ENCODE results near the gene KRT72. TPM values are rescaled to one million over a fixed set of nuclear protein-coding genes. Genes with fewer than 3 reads are reported as not detected.

Gene KRT72
- polyA plus RNA-seq, 1 donor (not counting 4 experiments of a cell fraction or from before 2014, with no cell fraction given), result not detected

- Histone ChIP-seq H4K20me1 (ENCODE audit: control insufficient read depth, extremely low read depth, insufficient read depth, low read length) (no peaks in the 10 kb centered on the region), H3K4me2 (ENCODE audit: control insufficient read depth, extremely low read depth, insufficient read depth, low read depth, low read length) (no peak overlapping the region), H3K79me2 (ENCODE audit: control insufficient read depth, insufficient read depth, low read length) (no peaks in the 10 kb centered on the region), H3K9me3 (ENCODE audit: control insufficient read depth, low read depth, low read length) (no peaks in the 10 kb centered on the region), H3K4me3 (ENCODE audit: control insufficient read depth in 2 of 3, extremely low read depth in 1 of 3, insufficient read depth in 2 of 3, low read depth in 1 of 3, low read length in 3 of 3) (no peak overlapping the region), H3K4me1 (ENCODE audit: control insufficient read depth, extremely low read depth, insufficient read depth, low read length) (peaks cover 19% of the 10 kb centered on the region), H3K36me3 (ENCODE audit: control insufficient read depth in 2 of 2, extremely low read depth in 1 of 2, insufficient read depth in 2 of 2, low read length in 2 of 2) (no peaks in the 10 kb centered on the region), H3K9ac (ENCODE audit: control insufficient read depth, extremely low read depth, insufficient read depth, low read length) (no peak overlapping the region), H2AFZ (ENCODE audit: control insufficient read depth, low read length) (no peak overlapping the region), H3K27me3 (ENCODE audit: control insufficient read depth, extremely low read depth, insufficient read depth, low read length) (no peaks in the 10 kb centered on the region), H3K9me1 (ENCODE audit: control insufficient read depth, extremely low read depth, insufficient read depth, low read length) (no peaks in the 10 kb centered on the region), H3K27ac (ENCODE audit: control insufficient read depth, insufficient read depth, low read length) (no peak overlapping the region)
- TF ChIP-seq EZH2 (IDR thresholded peaks at IDR 0.05; ENCODE audit: low read length) (no peak), CTCF (optimal IDR thresholded peaks at IDR 0.05 in 1 of 3, IDR thresholded peaks at IDR 0.05 in 1 of 3, conservative IDR thresholded peaks at IDR 0.05 in 1 of 3; ENCODE audit: extremely low read depth in 1 of 3, insufficient read depth in 2 of 3, low read length in 3 of 3) (no peak)
- dilution Hi-C loops (cut with MboI; ENCODE audit: extremely low pct_ligation_motif_present, low sequenced_read_pairs), result no loop called here
- FAIRE-seq (no peak), DNase-seq (ENCODE audit: low read depth, low spot score) (no peak)
Observed at GRCh38 chr12:52537101-52537500, 64.2 kb downstream of the KRT72 start.

Other genes starting within 250 kb of the KRT72 start
- not detected in 3 replicates for gene KRT85, start 234.0 kb downstream of the KRT72 start, polyA plus RNA-seq
- 0.05 to 0.13 TPM (median 0.10 TPM) in 3 replicates for gene KRT84, start 215.8 kb downstream of the KRT72 start, polyA plus RNA-seq
- 0.03 TPM in 1 of 3 replicates, not detected in the others for gene KRT82, start 195.1 kb downstream of the KRT72 start, polyA plus RNA-seq
- gene KRT75, start 167.1 kb downstream of the KRT72 start, polyA plus RNA-seq, result 59.4 to 151 TPM (median 60.5 TPM) in 3 replicates
- gene KRT6B, start 149.3 kb downstream of the KRT72 start, polyA plus RNA-seq, result 1,722 to 4,902 TPM (median 2,016 TPM) in 3 replicates
- gene KRT6C, start 127.7 kb downstream of the KRT72 start, polyA plus RNA-seq, result 203 to 1,358 TPM (median 357 TPM) in 3 replicates
- 10,395 to 23,012 TPM (median 12,338 TPM) in 3 replicates for gene KRT6A, start 108.2 kb downstream of the KRT72 start, polyA plus RNA-seq
- gene KRT5, start 81.1 kb downstream of the KRT72 start, polyA plus RNA-seq, result 14,274 to 15,814 TPM (median 15,322 TPM) in 3 replicates
- not detected in 3 replicates for gene KRT71, start 48.3 kb downstream of the KRT72 start, polyA plus RNA-seq
- 0.10 to 0.36 TPM (median 0.17 TPM) in 3 replicates for gene KRT74, start 27.6 kb downstream of the KRT72 start, polyA plus RNA-seq
- 0.03 TPM in 1 of 3 replicates, not detected in the others for gene KRT73, start 17.1 kb upstream of the KRT72 start, polyA plus RNA-seq
- 0.03 to 0.69 TPM (median 0.48 TPM) in 3 replicates for gene KRT2, start 50.7 kb upstream of the KRT72 start, polyA plus RNA-seq
- gene KRT1, start 78.9 kb upstream of the KRT72 start, polyA plus RNA-seq, result 26.9 to 93.0 TPM (median 92.2 TPM) in 3 replicates
- 0.54 to 4.6 TPM (median 1.3 TPM) in 3 replicates for gene KRT77, start 102.1 kb upstream of the KRT72 start, polyA plus RNA-seq
- gene KRT76, start 175.9 kb upstream of the KRT72 start, polyA plus RNA-seq, result not detected in 3 replicates
- 0.05 to 0.36 TPM (median 0.29 TPM) in 3 replicates for gene KRT3, start 194.7 kb upstream of the KRT72 start, polyA plus RNA-seq
- 1.9 to 3.4 TPM (median 2.0 TPM) in 3 replicates for gene KRT4, start 212.7 kb upstream of the KRT72 start, polyA plus RNA-seq
- gene KRT79, start 232.8 kb upstream of the KRT72 start, polyA plus RNA-seq, result 0.09 to 0.22 TPM (median 0.12 TPM) in 3 replicates
- gene KRT78, start 247.5 kb upstream of the KRT72 start, polyA plus RNA-seq, result 0.49 to 1.7 TPM (median 0.96 TPM) in 3 replicates

All from keratinocyte (primary cell).